H1 (cell line): ENCODE data around the gene DOCK10.

Source experiments
- CBX8 ChIP-seq: fragments of 300-800, 300-1000 bp; sonication (generic); IDR thresholded peaks from 2 replicates; pipeline ENCODE4 v1.7.1; 2016; ENCODE audit warnings: low read depth, low read length, borderline replicate concordance
- CREB1 ChIP-seq: IDR thresholded peaks from 2 replicates; pipeline ENCODE4 v1.6.1; 2012; ENCODE audit warnings: inconsistent platforms
- CTCF ChIP-seq, 3 experiments: IDR thresholded peaks; 1 replicate in 2 of 3; 2 replicates in 1 of 3; pipeline versions ENCODE4 v1.5.1 to v1.6.1; 2011; ENCODE audit warnings: low read length in 3 of 3, mild to moderate bottlenecking in 3 of 3, inconsistent platforms in 2 of 3, low read depth in 1 of 3, moderate library complexity in 1 of 3; ENCODE audit not compliant: insufficient read depth in 1 of 3; ENCODE audit errors: control extremely low read depth in 1 of 3
- EP300 ChIP-seq, 2 experiments: IDR thresholded peaks; 1 replicate in 1 of 2; 2 replicates in 1 of 2; pipeline ENCODE4 v1.6.1; 2011 to 2012; ENCODE audit warnings: low read depth in 2 of 2, low read length in 2 of 2, mild to moderate bottlenecking in 2 of 2, borderline replicate concordance in 1 of 2, inconsistent platforms in 1 of 2, moderate library complexity in 1 of 2
- KDM1A ChIP-seq: fragments of 200-600, 300-600 bp; sonication (generic); IDR thresholded peaks from 2 replicates; pipeline ENCODE4 v1.7.1; 2016; ENCODE audit warnings: mild to moderate bottlenecking, low read length, borderline replicate concordance
- MAFK ChIP-seq: IDR thresholded peaks from 2 replicates; pipeline ENCODE4 v1.6.1; 2012; ENCODE audit warnings: low read depth, mild to moderate bottlenecking, improper control_type of control experiment, low read length
- RNF2 ChIP-seq: fragments of 200-900, 300-1000 bp; sonication (generic); IDR thresholded peaks from 2 replicates; pipeline ENCODE4 v1.7.1; 2016; ENCODE audit warnings: borderline replicate concordance, low read depth, mild to moderate bottlenecking, antibody characterized with exemption, low read length; ENCODE audit not compliant: poor library complexity, severe bottlenecking; ENCODE audit errors: missing control alignments
- SIN3A ChIP-seq, 2 experiments: IDR thresholded peaks in 1 of 2; conservative IDR thresholded peaks in 1 of 2; 2 replicates each; pipeline ENCODE4 v1.6.1; 2011 to 2012; ENCODE audit warnings: low read length in 2 of 2, improper control_type of control experiment in 1 of 2, low read depth in 1 of 2, mild to moderate bottlenecking in 1 of 2
- SIX5 ChIP-seq: IDR thresholded peaks from 2 replicates; pipeline ENCODE4 v1.6.1; 2011; ENCODE audit warnings: mild to moderate bottlenecking, low read depth, low read length
- TF ChIP-seq, protein P1 (sequence below): IDR thresholded peaks from 2 replicates; pipeline ENCODE4 v1.6.1; 2012; ENCODE audit warnings: low read length, inconsistent platforms
- TF ChIP-seq, protein P2 (sequence below): fragments of 300-600 bp; sonication (generic); IDR thresholded peaks from 2 replicates; pipeline ENCODE4 v1.7.1; 2012; ENCODE audit warnings: low read length, moderate library complexity, mild to moderate bottlenecking, inconsistent platforms; ENCODE audit not compliant: insufficient replicate concordance

- TF ChIP-seq EP300 (IDR thresholded peaks at IDR 0.05; ENCODE audit: borderline replicate concordance in 1 of 2, low read depth in 2 of 2, low read length in 2 of 2) (no peak), CTCF (IDR thresholded peaks at IDR 0.05; ENCODE audit: control extremely low read depth in 1 of 3, insufficient read depth in 1 of 3, low read depth in 1 of 3, low read length in 3 of 3) (no peak), CREB1 (no peak), CBX8 (no peak), SIX5 (no peak), SIN3A (conservative IDR thresholded peaks at IDR 0.05 in 1 of 2, IDR thresholded peaks at IDR 0.05 in 1 of 2; ENCODE audit: low read depth in 1 of 2, low read length in 2 of 2) (no peak), KDM1A (no peak), RNF2 (no peak), MAFK (no peak)
- TF ChIP-seq, protein P1, sequence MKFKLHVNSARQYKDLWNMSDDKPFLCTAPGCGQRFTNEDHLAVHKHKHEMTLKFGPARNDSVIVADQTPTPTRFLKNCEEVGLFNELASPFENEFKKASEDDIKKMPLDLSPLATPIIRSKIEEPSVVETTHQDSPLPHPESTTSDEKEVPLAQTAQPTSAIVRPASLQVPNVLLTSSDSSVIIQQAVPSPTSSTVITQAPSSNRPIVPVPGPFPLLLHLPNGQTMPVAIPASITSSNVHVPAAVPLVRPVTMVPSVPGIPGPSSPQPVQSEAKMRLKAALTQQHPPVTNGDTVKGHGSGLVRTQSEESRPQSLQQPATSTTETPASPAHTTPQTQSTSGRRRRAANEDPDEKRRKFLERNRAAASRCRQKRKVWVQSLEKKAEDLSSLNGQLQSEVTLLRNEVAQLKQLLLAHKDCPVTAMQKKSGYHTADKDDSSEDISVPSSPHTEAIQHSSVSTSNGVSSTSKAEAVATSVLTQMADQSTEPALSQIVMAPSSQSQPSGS, result no peak
- TF ChIP-seq, protein P2, sequence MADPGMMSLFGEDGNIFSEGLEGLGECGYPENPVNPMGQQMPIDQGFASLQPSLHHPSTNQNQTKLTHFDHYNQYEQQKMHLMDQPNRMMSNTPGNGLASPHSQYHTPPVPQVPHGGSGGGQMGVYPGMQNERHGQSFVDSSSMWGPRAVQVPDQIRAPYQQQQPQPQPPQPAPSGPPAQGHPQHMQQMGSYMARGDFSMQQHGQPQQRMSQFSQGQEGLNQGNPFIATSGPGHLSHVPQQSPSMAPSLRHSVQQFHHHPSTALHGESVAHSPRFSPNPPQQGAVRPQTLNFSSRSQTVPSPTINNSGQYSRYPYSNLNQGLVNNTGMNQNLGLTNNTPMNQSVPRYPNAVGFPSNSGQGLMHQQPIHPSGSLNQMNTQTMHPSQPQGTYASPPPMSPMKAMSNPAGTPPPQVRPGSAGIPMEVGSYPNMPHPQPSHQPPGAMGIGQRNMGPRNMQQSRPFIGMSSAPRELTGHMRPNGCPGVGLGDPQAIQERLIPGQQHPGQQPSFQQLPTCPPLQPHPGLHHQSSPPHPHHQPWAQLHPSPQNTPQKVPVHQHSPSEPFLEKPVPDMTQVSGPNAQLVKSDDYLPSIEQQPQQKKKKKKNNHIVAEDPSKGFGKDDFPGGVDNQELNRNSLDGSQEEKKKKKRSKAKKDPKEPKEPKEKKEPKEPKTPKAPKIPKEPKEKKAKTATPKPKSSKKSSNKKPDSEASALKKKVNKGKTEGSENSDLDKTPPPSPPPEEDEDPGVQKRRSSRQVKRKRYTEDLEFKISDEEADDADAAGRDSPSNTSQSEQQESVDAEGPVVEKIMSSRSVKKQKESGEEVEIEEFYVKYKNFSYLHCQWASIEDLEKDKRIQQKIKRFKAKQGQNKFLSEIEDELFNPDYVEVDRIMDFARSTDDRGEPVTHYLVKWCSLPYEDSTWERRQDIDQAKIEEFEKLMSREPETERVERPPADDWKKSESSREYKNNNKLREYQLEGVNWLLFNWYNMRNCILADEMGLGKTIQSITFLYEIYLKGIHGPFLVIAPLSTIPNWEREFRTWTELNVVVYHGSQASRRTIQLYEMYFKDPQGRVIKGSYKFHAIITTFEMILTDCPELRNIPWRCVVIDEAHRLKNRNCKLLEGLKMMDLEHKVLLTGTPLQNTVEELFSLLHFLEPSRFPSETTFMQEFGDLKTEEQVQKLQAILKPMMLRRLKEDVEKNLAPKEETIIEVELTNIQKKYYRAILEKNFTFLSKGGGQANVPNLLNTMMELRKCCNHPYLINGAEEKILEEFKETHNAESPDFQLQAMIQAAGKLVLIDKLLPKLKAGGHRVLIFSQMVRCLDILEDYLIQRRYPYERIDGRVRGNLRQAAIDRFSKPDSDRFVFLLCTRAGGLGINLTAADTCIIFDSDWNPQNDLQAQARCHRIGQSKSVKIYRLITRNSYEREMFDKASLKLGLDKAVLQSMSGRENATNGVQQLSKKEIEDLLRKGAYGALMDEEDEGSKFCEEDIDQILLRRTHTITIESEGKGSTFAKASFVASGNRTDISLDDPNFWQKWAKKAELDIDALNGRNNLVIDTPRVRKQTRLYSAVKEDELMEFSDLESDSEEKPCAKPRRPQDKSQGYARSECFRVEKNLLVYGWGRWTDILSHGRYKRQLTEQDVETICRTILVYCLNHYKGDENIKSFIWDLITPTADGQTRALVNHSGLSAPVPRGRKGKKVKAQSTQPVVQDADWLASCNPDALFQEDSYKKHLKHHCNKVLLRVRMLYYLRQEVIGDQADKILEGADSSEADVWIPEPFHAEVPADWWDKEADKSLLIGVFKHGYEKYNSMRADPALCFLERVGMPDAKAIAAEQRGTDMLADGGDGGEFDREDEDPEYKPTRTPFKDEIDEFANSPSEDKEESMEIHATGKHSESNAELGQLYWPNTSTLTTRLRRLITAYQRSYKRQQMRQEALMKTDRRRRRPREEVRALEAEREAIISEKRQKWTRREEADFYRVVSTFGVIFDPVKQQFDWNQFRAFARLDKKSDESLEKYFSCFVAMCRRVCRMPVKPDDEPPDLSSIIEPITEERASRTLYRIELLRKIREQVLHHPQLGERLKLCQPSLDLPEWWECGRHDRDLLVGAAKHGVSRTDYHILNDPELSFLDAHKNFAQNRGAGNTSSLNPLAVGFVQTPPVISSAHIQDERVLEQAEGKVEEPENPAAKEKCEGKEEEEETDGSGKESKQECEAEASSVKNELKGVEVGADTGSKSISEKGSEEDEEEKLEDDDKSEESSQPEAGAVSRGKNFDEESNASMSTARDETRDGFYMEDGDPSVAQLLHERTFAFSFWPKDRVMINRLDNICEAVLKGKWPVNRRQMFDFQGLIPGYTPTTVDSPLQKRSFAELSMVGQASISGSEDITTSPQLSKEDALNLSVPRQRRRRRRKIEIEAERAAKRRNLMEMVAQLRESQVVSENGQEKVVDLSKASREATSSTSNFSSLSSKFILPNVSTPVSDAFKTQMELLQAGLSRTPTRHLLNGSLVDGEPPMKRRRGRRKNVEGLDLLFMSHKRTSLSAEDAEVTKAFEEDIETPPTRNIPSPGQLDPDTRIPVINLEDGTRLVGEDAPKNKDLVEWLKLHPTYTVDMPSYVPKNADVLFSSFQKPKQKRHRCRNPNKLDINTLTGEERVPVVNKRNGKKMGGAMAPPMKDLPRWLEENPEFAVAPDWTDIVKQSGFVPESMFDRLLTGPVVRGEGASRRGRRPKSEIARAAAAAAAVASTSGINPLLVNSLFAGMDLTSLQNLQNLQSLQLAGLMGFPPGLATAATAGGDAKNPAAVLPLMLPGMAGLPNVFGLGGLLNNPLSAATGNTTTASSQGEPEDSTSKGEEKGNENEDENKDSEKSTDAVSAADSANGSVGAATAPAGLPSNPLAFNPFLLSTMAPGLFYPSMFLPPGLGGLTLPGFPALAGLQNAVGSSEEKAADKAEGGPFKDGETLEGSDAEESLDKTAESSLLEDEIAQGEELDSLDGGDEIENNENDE, result no peak
These were observed 1.4 kb downstream of the DOCK10 start for GRCh38 chr2:225040856-225041206.
